ENCODE results near the gene IGLL1.
"Not testable (repeated sequence)": the region's sequence is repeated elsewhere in the genome, so short reads cannot be mapped to it uniquely, and the experiment has no call there.

IGLL1 gene

DNA sequence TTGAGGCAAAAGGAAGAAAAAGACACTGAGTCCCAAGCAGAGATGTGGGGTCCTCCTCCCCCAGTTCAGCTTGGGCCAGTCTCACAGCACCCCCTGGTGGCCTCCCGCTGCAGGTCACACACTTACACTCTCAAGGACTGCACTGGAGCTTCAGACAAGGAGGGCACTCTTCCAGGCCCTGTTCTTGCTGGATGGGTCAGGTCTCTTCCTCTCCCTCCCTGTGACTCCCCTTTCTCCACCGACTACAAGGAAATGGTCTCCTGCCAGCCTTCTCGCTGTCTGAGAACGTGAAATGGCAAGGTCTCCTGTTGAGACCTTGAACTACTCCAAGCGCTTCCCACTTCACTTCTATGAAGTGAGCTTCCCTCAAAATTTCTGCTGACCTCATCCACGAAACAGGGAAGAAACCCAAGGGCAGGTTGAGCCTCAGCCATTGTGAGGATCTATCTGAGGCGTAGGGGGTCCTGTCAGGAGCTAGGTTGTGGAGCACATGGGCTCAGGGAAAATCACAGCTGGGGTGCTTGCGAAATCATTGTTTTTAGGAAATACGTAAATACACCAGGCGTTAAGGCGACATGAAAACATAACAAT lies 11.2 kb upstream of the IGLL1 start:
- no peak for FAIRE-seq

DNA sequence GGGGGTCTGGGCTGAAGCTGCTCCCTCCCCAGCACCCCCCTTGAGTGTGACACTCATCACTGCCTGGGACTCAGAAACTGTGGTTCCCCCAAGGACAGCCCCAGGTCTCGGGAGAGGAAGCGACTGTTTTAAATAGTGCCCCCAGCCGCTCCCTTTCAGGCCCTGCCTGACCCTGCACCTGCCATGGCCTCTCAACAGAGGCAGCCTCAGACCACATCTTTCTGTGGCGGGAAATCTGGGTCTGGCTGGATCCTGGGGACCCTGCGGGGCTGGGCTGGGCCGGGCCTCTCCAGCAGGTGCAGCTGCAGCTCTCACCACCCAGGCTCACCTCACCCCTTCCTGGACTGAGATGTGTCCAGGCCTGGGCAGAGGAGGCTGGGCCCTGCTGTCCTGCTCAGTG lies 3.7 kb upstream of the IGLL1 start:
- FAIRE-seq: no peak

DNA sequence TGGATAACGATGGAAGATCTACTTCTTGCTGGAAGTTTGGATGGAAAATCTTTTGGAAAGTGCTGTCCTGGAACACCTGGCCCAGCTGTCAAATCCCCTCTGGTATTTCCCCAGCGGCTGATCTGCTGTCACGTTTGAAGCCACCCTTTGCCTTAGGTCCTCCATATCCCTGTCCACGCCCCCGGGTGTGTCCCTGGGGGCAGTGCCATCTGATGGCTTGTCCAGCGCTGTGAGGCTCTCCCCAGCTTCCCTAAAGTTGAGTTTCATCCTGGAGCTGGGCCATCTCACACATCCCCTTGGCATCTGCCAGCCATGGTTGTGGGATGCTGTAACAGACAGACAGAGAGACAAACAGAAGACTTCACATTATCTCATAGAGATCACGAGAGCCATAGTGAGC lies 3.1 kb upstream of the IGLL1 start:
- FAIRE-seq: no peak

DNA sequence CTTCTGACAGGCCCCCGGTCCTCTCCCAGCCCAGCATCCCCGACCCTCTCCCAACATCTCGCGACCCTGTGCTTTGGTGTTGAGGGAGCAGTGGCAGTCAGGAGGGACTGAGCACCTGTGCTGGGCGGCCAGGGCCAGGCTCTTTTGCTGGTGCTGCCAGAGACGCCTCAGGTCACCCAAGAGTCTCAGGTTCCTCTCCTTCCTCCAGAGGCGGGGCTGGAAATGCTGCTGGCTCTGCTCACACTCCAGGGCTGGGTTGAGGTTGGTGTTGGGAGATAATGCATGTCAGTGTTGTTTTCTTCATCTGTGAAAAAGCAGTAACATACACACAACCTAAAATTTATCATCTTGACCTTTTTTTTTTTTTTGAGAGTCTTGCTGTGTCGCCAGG lies 1.2 kb upstream of the IGLL1 start:
- FAIRE-seq: no peak

DNA sequence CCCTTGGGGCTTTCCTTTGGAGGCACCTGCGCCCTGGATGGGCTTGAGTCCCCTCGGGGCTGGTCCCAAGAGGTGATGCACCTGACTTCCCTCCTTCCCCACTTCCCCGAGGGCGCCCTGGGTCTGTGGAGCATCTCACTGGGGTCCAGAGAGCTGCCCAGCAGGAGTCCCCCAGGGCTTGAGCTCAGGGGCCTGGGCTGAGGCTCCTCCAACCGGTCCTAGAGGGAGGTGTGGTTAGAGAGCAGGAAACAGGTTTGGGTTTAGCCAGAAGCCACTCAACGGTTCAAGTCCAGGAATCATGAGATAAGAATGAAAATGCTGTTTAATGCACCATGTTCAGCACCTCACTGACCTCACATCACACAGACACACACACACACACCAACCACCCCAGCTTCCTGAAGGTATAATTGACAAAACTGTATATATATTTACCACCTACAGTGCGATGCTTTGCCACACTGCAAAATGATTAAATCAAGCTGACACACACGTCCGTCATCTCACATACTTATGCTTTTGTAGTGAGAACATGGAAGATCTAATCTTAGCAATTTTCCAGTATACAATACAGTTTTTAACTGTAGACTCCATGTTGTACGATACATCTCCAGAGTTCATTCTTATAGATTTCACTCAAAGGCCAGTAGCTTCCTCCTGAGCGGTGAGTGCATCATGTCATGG lies 628 bp upstream of the IGLL1 start:
- no peak for FAIRE-seq

DNA sequence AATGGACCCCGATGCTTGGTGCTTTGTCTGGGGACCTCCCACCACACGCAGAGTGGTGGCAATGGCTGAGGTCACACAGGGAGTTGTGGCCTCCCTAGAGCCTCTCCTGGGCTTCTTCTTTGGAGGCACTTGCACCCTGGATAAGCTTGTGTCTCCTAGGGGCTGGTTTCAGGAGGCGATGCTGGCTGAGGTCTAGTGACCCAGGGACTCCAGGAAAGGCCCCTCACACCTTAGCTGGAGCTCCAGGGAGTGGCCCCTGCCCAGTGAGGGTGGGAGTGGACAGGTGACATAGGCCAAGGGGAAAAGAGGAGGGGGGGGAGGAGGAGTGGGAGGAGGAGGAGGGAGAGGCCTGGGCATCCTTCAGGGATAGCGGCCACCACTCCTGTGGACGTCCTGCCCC lies 810 bp downstream of the IGLL1 start:
- no peak for FAIRE-seq

DNA sequence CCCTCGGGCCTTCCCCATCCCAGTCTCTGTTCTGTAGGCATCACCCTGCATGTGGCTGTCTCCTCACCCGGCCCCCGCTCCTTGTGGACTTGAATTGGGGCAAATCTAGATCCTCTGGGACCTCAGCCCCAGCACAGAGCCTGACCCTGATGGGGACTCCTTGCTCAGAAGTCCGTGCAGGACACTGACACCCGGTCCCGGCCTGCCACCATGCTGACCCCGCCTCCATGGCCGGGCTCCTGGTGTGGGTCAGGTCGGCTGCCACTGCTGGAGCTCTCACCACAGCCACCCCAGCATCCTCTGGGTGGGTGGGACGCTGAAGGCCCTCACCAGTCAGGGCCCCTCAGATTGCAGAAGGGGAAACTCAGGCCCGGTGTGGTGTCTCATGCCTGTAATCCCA lies 1.8 kb downstream of the IGLL1 start:
- FAIRE-seq: no peak

DNA sequence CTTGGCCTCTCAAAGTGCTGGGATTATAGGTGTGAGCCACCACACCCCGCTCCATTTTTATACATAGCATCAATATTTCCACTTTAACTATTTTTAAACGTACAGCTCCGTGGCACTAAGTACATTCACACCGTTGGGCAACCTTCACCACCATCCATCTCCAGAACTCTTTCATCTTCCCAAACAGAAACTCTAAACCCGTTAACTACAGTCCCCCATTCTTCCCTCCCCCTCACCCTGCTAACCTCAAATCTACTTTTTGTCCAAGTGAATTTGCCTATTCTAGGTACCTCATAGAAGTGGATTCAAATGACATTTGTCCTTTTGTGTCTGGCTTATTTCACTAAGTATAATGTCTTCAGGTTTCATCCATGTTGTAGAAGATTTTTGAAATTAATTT lies 3.4 kb downstream of the IGLL1 start:
- no peak for FAIRE-seq

DNA sequence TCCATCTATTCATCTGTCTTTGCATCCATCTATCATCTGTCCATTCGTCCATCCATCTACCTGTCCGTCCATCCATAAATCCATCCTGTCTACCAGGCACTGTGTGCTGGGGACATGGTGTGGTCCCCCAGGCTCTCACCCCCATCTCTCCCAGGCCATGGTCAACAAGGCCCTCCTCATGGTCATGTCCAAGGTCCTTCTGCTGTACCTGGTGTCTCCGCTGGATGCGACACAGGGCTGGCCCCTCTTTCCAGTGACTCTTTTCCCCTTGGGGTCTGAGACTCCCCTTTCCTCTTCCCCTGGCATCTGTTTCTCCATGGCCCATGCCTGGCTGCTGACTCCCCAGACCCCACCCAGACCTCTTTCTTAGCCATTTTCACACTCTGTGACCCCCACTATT lies 4.5 kb downstream of the IGLL1 start:
- FAIRE-seq: no peak

DNA sequence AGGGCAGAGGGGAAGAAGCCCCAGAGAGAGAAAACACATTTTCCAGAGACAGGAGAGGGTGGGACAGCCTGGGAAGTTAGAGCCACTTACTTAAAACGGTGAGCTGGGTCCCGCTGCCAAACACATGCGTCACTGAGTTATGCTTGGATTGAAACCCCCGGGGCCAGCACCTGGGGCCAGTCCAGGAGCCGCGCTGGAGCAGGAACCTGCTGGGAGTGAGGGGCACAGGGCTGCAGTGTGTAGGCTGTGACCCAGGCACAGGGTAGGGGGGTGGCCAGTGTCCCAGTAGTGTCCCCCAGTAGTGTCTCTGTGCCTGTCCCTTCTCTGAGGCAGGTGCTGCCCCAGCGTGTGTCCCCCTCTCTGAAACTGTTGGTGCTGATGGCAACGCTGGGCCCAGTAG lies 5.2 kb downstream of the IGLL1 start:
- no peak for FAIRE-seq

DNA sequence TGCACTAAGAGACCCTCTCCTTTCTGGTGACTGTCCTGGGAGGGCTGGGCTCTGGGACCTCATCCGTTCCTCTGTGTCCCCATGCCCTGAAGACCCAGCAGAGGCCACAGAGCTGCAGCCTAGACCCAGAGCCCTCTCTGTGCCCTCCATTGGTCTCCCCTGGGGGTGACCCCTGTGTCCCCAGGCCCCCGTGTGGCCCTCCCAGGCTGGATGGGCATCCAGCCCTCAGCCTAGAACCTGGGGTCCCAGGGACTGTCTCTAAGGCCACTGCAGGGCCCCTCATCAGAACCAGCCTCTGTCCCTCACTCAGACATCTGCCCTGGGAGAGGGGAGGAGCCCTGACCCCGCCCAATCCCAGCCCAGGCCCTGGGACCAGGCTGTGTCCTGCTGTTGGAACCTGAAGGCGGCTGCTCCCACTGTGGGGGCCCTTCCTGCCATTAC lies 5.7 kb downstream of the IGLL1 start:
- no peak for FAIRE-seq

DNA sequence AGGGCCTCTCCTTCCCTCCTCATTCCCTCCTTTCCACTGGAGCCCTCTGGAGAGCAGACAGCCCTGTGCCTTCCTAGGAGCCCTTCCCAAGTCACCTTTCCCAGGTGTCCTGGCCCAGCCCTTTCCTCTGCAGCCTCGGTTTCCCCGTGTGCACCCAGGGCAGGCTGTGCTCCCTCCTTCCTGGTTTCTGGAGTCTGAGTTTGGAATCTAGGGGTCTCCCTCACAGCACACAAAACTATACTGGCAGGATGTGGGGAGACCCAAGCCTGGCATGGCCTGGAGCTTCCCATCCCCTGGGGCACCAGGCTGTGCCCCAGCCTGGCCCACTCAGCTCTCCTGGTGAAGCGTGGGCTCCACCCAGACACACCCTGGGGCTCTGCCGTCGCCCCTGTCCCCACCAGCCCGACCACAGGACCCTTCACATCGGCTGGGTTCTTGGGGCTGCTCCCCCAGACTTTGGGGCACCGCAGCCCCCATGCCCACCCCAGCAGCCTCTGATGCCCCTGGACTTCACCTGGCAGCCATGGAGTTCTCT lies 6.3 kb downstream of the IGLL1 start:
- FAIRE-seq: not testable (repeated sequence)

DNA sequence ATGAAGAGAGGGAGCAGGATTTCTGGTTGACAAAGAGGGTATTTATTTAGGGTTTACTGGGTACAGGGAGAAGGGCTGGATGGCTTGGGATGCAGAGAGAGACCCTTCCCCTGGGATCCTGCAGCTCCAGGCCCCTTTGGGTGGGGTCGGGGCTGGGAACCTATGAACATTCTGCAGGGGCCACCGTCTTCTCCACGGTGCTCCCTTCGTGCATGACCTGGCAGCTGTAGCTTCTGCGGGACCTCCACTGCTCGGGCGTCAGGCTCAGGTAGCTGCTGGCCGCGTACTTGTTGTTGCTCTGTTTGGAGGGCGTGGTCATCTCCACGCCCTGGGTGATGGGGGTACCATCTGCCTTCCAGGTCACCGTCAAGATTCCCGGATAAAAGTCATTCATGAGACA lies 7.0 kb downstream of the IGLL1 start:
- FAIRE-seq: not testable (repeated sequence)

DNA sequence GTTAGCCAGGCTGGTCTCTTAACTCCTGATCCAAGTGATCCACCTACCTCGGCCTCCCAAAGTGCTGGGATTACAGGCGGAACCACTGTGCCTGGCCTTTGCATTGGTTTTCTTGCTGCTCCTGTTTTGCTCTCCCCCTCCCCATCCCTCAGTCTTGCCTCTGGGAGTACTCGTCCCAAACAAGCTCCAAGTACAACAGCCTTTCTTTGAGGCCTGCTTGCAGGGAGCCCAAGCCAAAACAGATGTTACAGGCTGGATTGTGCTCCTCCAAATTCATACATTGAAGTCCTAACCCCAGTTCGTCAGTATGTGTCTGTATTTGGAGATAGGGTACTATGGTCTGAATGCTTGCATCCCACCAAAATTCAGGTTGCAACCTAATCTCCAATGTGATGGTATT lies 8.6 kb downstream of the IGLL1 start:
- FAIRE-seq: no peak

DNA sequence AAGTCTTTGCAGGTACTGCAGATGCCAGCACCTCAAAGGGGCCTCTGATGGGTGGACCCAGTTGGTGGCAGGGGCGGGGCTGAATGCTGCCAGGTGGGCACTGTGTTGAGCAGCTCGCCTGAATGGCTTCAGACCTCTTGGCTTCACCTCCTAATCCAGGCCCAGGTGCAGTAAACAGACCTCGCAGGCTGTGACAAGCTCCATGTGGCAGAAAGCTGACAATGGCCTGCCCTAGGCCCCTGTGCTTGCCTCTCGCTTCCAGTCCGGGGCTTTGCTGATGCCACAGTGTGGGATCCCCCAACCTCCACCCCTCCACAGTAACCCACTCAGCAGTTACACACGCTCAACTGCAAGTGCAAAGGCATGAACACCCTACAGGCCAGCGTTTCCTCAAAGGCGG lies 9.4 kb downstream of the IGLL1 start:
- no peak for FAIRE-seq

DNA sequence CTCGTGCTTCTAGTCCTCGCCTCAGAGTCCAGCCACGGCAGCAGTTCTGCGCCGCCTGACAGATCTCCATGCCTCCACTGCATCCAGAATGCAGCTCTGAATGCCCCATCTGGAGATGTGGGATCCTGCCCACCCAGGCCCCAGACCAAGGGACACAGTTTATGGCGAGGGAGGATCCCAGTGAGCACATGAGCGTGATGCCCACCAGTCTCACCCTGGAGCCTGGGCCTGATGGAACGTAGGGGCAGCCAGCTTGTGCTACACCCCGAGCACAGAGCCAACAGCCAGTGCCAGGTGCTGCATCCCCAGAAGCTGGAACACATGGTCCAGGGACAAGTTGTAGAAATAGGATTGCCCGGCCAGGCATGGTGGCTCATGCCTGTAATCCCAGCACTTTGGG lies 10.4 kb downstream of the IGLL1 start:
- FAIRE-seq: no peak

DNA sequence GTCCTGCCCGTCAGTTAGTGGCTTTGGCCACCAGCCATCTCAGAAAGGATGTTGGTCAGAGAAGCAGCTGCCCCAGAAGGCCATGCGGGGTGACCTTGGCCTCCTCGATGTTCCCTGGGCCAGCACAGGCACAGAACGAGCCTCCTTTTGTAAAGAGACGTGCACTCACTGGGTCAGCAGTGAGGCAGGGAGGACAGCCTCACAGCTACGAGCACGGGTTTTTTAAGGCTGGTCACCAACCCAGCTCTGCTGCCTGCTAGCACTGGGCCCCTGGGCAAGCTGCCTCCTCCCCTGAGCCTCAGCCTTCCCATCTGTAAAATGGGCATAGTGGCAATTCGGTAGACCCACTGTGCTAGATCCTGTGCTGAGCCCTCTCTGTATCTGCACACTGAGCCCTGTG lies 10.8 kb downstream of the IGLL1 start:
- FAIRE-seq: no peak

DNA sequence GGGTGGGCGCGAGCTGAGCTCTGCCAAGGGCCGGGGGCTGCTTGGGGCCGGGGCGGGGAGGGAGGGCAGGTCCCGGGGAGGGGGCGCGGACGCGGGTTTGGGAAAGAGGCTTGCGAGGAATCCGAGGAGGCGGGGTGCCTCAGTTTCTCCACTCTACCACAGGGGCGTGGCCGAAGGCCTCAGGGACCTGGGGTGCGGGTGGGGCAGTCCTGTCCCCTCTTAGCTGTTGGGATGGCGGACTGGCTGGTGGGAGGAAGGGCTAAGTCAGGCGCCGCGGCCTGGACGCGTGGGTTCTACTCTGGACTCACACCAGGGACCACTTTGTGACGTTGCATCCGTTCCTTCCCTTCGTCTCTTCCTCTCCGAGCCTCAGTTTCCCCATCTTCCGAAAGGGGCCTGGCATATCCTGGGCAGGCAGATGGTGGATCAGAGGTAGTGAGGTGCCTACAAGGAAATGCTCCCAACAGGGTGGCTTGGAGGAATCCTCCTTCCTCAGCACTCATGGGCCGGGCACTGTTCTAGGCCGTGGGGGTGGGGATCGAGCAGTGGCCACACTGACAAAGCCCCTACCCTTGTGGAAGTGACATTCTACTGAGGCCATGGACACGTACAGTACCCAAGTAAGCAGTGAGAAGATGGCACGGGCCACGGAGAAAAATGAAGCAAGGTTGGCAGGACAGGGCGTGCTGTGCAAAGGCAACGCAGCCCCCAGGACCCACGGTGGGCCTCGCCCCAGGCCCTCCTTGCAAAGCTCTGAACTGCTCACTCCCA lies 13.2 kb downstream of the IGLL1 start:
- no peak for FAIRE-seq

DNA sequence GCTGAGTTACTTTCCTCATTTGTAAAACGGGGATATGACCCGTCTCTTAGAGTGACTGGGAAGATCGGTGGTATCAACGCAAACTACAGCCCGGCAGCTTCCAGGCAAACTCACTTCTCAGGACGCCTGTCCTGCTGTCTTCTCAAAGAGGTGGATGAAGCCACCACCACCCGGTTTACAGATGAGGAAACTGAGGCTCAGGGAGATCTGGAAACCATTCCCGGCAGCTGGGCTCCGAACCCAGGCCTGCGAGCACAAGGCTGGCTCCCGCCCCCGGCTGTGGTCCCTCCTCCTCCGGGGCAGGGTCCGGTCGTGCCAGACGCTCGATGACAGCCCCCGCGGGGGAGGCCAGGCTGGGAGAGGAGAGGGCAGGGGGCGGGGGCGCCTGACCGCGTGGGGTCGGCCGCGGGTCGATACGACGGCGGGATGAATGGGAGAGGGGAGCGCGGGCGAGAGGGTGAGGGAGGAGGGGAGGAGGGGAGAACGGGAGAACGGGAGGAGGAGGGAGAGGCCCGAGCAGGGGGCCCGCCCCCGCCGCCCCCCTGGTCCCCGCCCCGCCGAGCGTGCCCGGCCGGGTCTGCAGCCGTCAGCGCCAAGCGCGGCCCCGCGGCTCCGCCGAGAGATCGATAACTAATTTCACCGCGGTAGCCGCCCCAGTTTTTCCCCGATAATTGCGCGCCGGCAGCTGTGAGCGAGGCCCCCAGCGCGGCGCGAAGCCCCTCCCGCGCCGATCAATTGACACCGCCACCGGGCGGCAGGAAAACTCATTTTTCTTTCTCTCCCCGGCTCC lies 14.0 kb downstream of the IGLL1 start:
- FAIRE-seq: no peak

DNA sequence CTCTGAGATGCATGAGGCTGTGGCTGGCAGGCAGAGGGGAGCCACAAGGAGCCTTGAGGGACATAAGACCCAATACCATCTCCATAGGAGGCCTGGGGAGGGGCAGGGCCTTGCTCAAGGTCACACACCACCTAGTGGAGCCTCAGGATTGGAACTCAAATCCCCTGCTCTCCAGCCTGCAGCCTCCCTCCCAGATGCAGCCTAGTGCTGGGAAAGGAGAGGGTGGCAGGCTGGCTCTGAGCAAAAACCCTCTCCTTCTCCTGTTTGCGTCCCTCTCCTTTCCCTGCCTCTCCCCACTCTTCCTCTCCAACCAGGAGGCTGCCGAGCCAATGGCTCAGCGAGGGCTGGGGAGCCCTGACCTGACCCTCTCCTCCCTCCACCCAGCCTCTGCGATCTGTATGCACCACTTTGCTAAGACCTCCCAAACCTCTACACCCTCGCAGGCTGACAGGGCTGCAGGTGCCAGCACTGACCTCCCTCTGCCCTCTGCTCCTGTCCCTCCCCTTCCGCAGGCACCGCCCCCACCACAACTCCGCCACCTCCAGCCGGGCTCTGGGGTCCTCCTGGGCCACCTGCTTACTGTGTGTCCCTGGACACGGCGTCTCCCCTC lies 14.7 kb downstream of the IGLL1 start:
- no peak for FAIRE-seq

DNA sequence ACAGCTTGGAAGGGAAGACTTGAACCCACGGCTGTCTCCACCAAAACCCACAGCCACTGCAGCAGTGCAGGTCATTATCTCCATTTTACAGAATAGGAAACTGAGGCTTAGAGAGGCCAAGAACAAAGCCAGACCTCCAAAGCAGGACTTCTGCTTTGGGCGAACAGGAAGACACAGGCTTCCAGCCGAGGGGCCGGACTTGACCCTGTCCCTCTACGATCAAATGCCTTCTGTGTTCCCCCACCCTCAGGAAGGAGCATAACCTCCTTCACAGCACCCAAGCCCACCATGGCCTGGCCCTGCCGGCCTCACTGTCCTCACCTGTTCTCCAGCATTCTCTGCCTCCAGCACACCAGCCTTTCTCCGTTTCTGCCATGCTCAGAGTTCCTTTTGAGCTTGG lies 15.8 kb downstream of the IGLL1 start:
- no peak for FAIRE-seq

DNA sequence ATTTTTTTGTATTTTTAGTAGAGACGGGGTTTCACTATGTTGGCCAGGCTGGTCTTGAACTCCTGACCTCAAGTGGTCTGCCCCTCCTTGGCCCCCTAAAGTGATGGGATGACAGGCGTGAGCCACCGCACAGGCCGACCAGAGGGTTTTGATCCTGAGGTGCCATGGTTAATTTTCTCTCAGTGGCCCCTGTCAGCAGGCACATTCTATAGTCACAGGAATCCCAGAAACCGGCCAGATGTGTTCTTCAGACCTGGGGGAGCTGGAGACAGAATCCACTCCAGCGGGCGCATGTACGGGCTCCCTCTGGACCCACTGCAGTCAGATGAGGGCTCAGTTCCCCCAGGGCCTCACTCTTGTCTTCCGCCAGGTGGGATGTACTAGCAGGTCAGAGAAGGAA lies 17.0 kb downstream of the IGLL1 start:
- no peak for FAIRE-seq

DNA sequence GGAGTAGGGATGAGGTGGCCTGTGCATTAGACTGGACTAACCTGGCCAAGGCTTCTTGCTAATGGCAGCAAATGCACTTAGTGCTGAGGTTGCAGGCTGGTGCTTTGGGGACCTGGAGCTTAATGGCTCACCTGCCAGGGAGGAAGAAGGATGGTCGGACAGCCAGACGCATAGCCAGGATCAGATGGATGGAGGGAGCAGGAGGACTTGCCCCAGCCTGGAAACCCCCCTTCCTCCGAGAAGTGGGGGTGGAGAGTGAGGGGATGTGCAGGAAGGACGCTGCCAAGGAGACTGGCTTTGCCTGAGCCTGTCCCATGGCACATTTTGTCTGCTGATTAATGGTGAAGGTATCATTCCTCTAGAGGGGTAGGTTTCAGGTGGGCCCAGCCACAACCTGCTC lies 17.9 kb downstream of the IGLL1 start:
- FAIRE-seq: no peak
